ENCODE measurements around the gene NFS1. TPM values are rescaled to one million over a fixed set of nuclear protein-coding genes. Genes with fewer than 3 reads are reported as not detected.

Gene NFS1
- total and polyA plus RNA-seq, 4 donors = 26.2 to 38.1 (median 29.7) TPM

- peak in 2 of 6 donors; percentile 16 to 43 for DNase-seq (ENCODE audit: low read depth in 4 of 6, low spot score in 6 of 6)
- Histone ChIP-seq H3K9me3 (ENCODE audit: control insufficient read depth, insufficient read depth, low read length) (no peaks in the 10 kb centered on the region), H3K36me3 (ENCODE audit: control insufficient read depth, insufficient read depth, low read length) (peaks cover 11% of the 10 kb centered on the region), H3K27me3 (ENCODE audit: control insufficient read depth, insufficient read depth, low read length) (no peaks in the 10 kb centered on the region), H3K4me1 (ENCODE audit: control insufficient read depth, insufficient read depth, low read length) (peaks cover 4% of the 10 kb centered on the region), H3K4me3 (ENCODE audit: low read depth, low read length) (no peak overlapping the region), H3K27ac (ENCODE audit: low read depth, low read length) (no peak overlapping the region)
These were observed 50.3 kb downstream of the NFS1 start for GRCh38 chr20:35648836-35649235.

GRCh38 chr20:35644806-35645205 is 54.3 kb downstream of the NFS1 start:
- DNase-seq (ENCODE audit: low read depth in 4 of 6, low spot score in 6 of 6) = no peak
- Histone ChIP-seq H3K27me3 (ENCODE audit: control insufficient read depth, insufficient read depth, low read length) (no peaks in the 10 kb centered on the region), H3K9me3 (ENCODE audit: control insufficient read depth, insufficient read depth, low read length) (no peaks in the 10 kb centered on the region), H3K36me3 (ENCODE audit: control insufficient read depth, insufficient read depth, low read length) (no peaks in the 10 kb centered on the region), H3K27ac (ENCODE audit: low read depth, low read length) (no peak overlapping the region), H3K4me1 (ENCODE audit: control insufficient read depth, insufficient read depth, low read length) (no peaks in the 10 kb centered on the region), H3K4me3 (ENCODE audit: low read depth, low read length) (no peak overlapping the region)
- WGBS (ENCODE audit: insufficient coverage) = 80% methylated on average over 1 of the region's 2 CpGs

GRCh38 chr20:35643045-35643444 is 56.1 kb downstream of the NFS1 start:
- Histone ChIP-seq H3K4me1 (ENCODE audit: control insufficient read depth, insufficient read depth, low read length) (no peaks in the 10 kb centered on the region), H3K27ac (ENCODE audit: low read depth, low read length) (no peak overlapping the region), H3K9me3 (ENCODE audit: control insufficient read depth, insufficient read depth, low read length) (no peaks in the 10 kb centered on the region), H3K36me3 (ENCODE audit: control insufficient read depth, insufficient read depth, low read length) (no peaks in the 10 kb centered on the region), H3K27me3 (ENCODE audit: control insufficient read depth, insufficient read depth, low read length) (no peaks in the 10 kb centered on the region), H3K4me3 (ENCODE audit: low read depth, low read length) (no peak overlapping the region)
- WGBS (ENCODE audit: insufficient coverage) = 100% methylated on average over 1 of the region's 7 CpGs
- no peak for DNase-seq (ENCODE audit: low read depth in 4 of 6, low spot score in 6 of 6)

- H3K27ac ChIP-seq (ENCODE audit: low read depth, low read length) = no peak overlapping the region
- H3K9me3 ChIP-seq (ENCODE audit: control insufficient read depth, insufficient read depth, low read length) = no peaks in the 10 kb centered on the region
- H3K27me3 ChIP-seq (ENCODE audit: control insufficient read depth, insufficient read depth, low read length) = no peaks in the 10 kb centered on the region
- WGBS (ENCODE audit: insufficient coverage) = 93% methylated on average over 4 of the region's 4 CpGs
- H3K36me3 ChIP-seq (ENCODE audit: control insufficient read depth, insufficient read depth, low read length) = no peaks in the 10 kb centered on the region
- DNase-seq (ENCODE audit: low read depth in 4 of 6, low spot score in 6 of 6) = no peak
- H3K4me1 ChIP-seq (ENCODE audit: control insufficient read depth, insufficient read depth, low read length) = no peaks in the 10 kb centered on the region
- no peak overlapping the region for H3K4me3 ChIP-seq (ENCODE audit: low read depth, low read length)
These were observed 57.4 kb downstream of the NFS1 start for GRCh38 chr20:35641743-35642142.

GRCh38 chr20:35640724-35641123 is 58.4 kb downstream of the NFS1 start:
- Histone ChIP-seq H3K4me3 (ENCODE audit: low read depth, low read length) (no peak overlapping the region), H3K27ac (ENCODE audit: low read depth, low read length) (no peak overlapping the region), H3K27me3 (ENCODE audit: control insufficient read depth, insufficient read depth, low read length) (no peaks in the 10 kb centered on the region), H3K4me1 (ENCODE audit: control insufficient read depth, insufficient read depth, low read length) (no peaks in the 10 kb centered on the region), H3K36me3 (ENCODE audit: control insufficient read depth, insufficient read depth, low read length) (no peaks in the 10 kb centered on the region), H3K9me3 (ENCODE audit: control insufficient read depth, insufficient read depth, low read length) (no peaks in the 10 kb centered on the region)
- no peak for DNase-seq (ENCODE audit: low read depth in 4 of 6, low spot score in 6 of 6)
- 75% methylated on average over 2 of the region's 3 CpGs for WGBS (ENCODE audit: insufficient coverage)

- Histone ChIP-seq H3K4me3 (ENCODE audit: low read depth, low read length) (no peak overlapping the region), H3K27ac (ENCODE audit: low read depth, low read length) (no peak overlapping the region), H3K27me3 (ENCODE audit: control insufficient read depth, insufficient read depth, low read length) (no peaks in the 10 kb centered on the region), H3K9me3 (ENCODE audit: control insufficient read depth, insufficient read depth, low read length) (no peaks in the 10 kb centered on the region), H3K4me1 (ENCODE audit: control insufficient read depth, insufficient read depth, low read length) (no peaks in the 10 kb centered on the region), H3K36me3 (ENCODE audit: control insufficient read depth, insufficient read depth, low read length) (no peaks in the 10 kb centered on the region)
- DNase-seq (ENCODE audit: low read depth in 4 of 6, low spot score in 6 of 6) = no peak
- WGBS (ENCODE audit: insufficient coverage) = no CpG with 5 or more reads among the region's 2 CpGs
These were observed 60.4 kb downstream of the NFS1 start for GRCh38 chr20:35638751-35639150.

- no peak overlapping the region for H3K4me3 ChIP-seq (ENCODE audit: low read depth, low read length)
- WGBS (ENCODE audit: insufficient coverage) = 87% methylated on average over 6 of the region's 6 CpGs
- H3K9me3 ChIP-seq (ENCODE audit: control insufficient read depth, insufficient read depth, low read length) = no peaks in the 10 kb centered on the region
- peaks cover 5% of the 10 kb centered on the region for H3K36me3 ChIP-seq (ENCODE audit: control insufficient read depth, insufficient read depth, low read length)
- no peak for DNase-seq (ENCODE audit: low read depth in 4 of 6, low spot score in 6 of 6)
- H3K4me1 ChIP-seq (ENCODE audit: control insufficient read depth, insufficient read depth, low read length) = no peaks in the 10 kb centered on the region
- H3K27me3 ChIP-seq (ENCODE audit: control insufficient read depth, insufficient read depth, low read length) = no peaks in the 10 kb centered on the region
- no peak overlapping the region for H3K27ac ChIP-seq (ENCODE audit: low read depth, low read length)
These were observed 61.9 kb downstream of the NFS1 start for GRCh38 chr20:35637276-35637675.

GRCh38 chr20:35636095-35636494 is 63.1 kb downstream of the NFS1 start:
- Histone ChIP-seq H3K27me3 (ENCODE audit: control insufficient read depth, insufficient read depth, low read length) (no peaks in the 10 kb centered on the region), H3K4me3 (ENCODE audit: low read depth, low read length) (no peak overlapping the region), H3K4me1 (ENCODE audit: control insufficient read depth, insufficient read depth, low read length) (no peaks in the 10 kb centered on the region), H3K27ac (ENCODE audit: low read depth, low read length) (no peak overlapping the region), H3K36me3 (ENCODE audit: control insufficient read depth, insufficient read depth, low read length) (peaks cover 15% of the 10 kb centered on the region), H3K9me3 (ENCODE audit: control insufficient read depth, insufficient read depth, low read length) (no peaks in the 10 kb centered on the region)
- WGBS (ENCODE audit: insufficient coverage) = 88% methylated on average over 1 of the region's 2 CpGs
- DNase-seq (ENCODE audit: low read depth in 4 of 6, low spot score in 6 of 6) = no peak

- Histone ChIP-seq H3K4me3 (ENCODE audit: low read depth, low read length) (no peak overlapping the region), H3K9me3 (ENCODE audit: control insufficient read depth, insufficient read depth, low read length) (no peaks in the 10 kb centered on the region), H3K27me3 (ENCODE audit: control insufficient read depth, insufficient read depth, low read length) (no peaks in the 10 kb centered on the region), H3K36me3 (ENCODE audit: control insufficient read depth, insufficient read depth, low read length) (peaks cover 20% of the 10 kb centered on the region), H3K4me1 (ENCODE audit: control insufficient read depth, insufficient read depth, low read length) (no peaks in the 10 kb centered on the region), H3K27ac (ENCODE audit: low read depth, low read length) (no peak overlapping the region)
- 96% methylated on average over 4 of the region's 4 CpGs for WGBS (ENCODE audit: insufficient coverage)
- no peak for DNase-seq (ENCODE audit: low read depth in 4 of 6, low spot score in 6 of 6)
These were observed 63.5 kb downstream of the NFS1 start for GRCh38 chr20:35635652-35636051.

- WGBS (ENCODE audit: insufficient coverage) = 96% methylated on average over 11 of the region's 13 CpGs
These were observed 66.5 kb downstream of the NFS1 start for GRCh38 chr20:35632539-35633115.

More at GRCh38 chr20:35632539-35633115, 66.5 kb downstream of the NFS1 start:
- H3K27me3 ChIP-seq (ENCODE audit: control insufficient read depth, insufficient read depth, low read length) = no peaks in the 10 kb centered on the region
- no peak for DNase-seq (ENCODE audit: low read depth in 4 of 6, low spot score in 6 of 6)
- H3K4me3 ChIP-seq (ENCODE audit: low read depth, low read length) = no peak overlapping the region
- peaks cover 31% of the 10 kb centered on the region for H3K36me3 ChIP-seq (ENCODE audit: control insufficient read depth, insufficient read depth, low read length)
- no peaks in the 10 kb centered on the region for H3K4me1 ChIP-seq (ENCODE audit: control insufficient read depth, insufficient read depth, low read length)
- no peak overlapping the region for H3K27ac ChIP-seq (ENCODE audit: low read depth, low read length)
- no peaks in the 10 kb centered on the region for H3K9me3 ChIP-seq (ENCODE audit: control insufficient read depth, insufficient read depth, low read length)
